IMR-90 (cell line): Measurements from ENCODE around the gene FOXL3. TPM values are rescaled to one million over a fixed set of nuclear protein-coding genes. Genes with fewer than 3 reads are reported as not detected.

ENCODE experiments used
- ATAC-seq: fragments of 200-7000 bp; cut with Tn5 transposase; 2 replicates; pipeline ENCODE4 v1.9.1; 2020; ENCODE audit warnings: low read depth, mild to moderate bottlenecking, moderate library complexity
- BruUV-seq: library from RNA; stranded (reverse); fragments of 400-500 nt; replicated peaks from 2 replicates; lab custom pipeline; 2021; lab: Mats Ljungman, UMichigan
- CTCF ChIA-PET: fragments of 300-600 bp; formaldehyde crosslinking; extraction: SDS; loops from one replicate; lab custom pipeline; 2021; ENCODE audit warnings: antibody characterized with exemption; lab: Yijun Ruan, JAX
- POLR2A ChIA-PET: fragments of 300-600 bp; sonication (Branson Sonifier 250); formaldehyde crosslinking; loops from one replicate; lab custom pipeline; 2022; ENCODE audit warnings: antibody characterized with exemption; ENCODE audit not compliant: unreplicated experiment; lab: Charles Lee
- DNase-seq: peaks from one replicate; pipeline ENCODE4 v3.0.0; 2013
- H2AFZ ChIP-seq: replicated peaks from 2 replicates; pipeline ENCODE3; 2013; ENCODE audit warnings: low read length, mild to moderate bottlenecking; ENCODE audit not compliant: poor library complexity
- H2AK5ac ChIP-seq: 2 replicates; pipeline ENCODE4 v1.6.1; 2013; ENCODE audit warnings: low read depth, low read length, inconsistent platforms
- H2AK9ac ChIP-seq: replicated peaks from 2 replicates; pipeline ENCODE3; 2013; ENCODE audit warnings: mild to moderate bottlenecking, low read depth, low read length, moderate library complexity; ENCODE audit not compliant: poor library complexity
- H2BK120ac ChIP-seq: 2 replicates; pipeline ENCODE4 v1.6.1; 2013; ENCODE audit warnings: low read depth, low read length, inconsistent platforms
- H2BK15ac ChIP-seq: 3 replicates; pipeline ENCODE4 v1.6.1; 2013; ENCODE audit warnings: low read depth, low read length, inconsistent platforms
- H2BK20ac ChIP-seq: 2 replicates; pipeline ENCODE4 v1.6.1; 2013; ENCODE audit warnings: low read depth, mild to moderate bottlenecking, inconsistent platforms, low read length, moderate library complexity
- H2BK5ac ChIP-seq: 2 replicates; pipeline ENCODE4 v1.6.1; 2013; ENCODE audit warnings: mild to moderate bottlenecking, low read depth, low read length, inconsistent platforms; ENCODE audit not compliant: poor library complexity, severe bottlenecking
- H3K14ac ChIP-seq: replicated peaks from 2 replicates; pipeline ENCODE4 v1.6.1; 2013; ENCODE audit warnings: low read depth, low read length, inconsistent platforms
- H3K18ac ChIP-seq: 2 replicates; pipeline ENCODE4 v1.6.1; 2013; ENCODE audit warnings: low read depth, low read length, control low read depth
- H3K23ac ChIP-seq: 2 replicates; pipeline ENCODE4 v1.6.1; 2013; ENCODE audit warnings: low read depth, low read length, inconsistent platforms
- H3K27ac ChIP-seq: 2 replicates; pipeline ENCODE4 v1.5.1; 2013; ENCODE audit warnings: mild to moderate bottlenecking, control low read depth, low read length; ENCODE audit not compliant: insufficient read depth
- H3K27me3 ChIP-seq: 2 replicates; pipeline ENCODE4 v1.6.1; 2013; ENCODE audit warnings: low read length; ENCODE audit not compliant: control insufficient read depth, insufficient read depth
- H3K36me3 ChIP-seq: 2 replicates; pipeline ENCODE4 v1.6.1; 2013; ENCODE audit warnings: low read length, mixed read lengths; ENCODE audit not compliant: control insufficient read depth, insufficient read depth
- H3K4ac ChIP-seq: 2 replicates; pipeline ENCODE4 v1.6.1; 2013; ENCODE audit warnings: low read depth, low read length, inconsistent platforms
- H3K4me1 ChIP-seq: 2 replicates; pipeline ENCODE4 v1.6.1; 2013; ENCODE audit warnings: low read length, mixed read lengths; ENCODE audit not compliant: control insufficient read depth, insufficient read depth
- H3K4me2 ChIP-seq: 2 replicates; pipeline ENCODE4 v1.6.1; 2013; ENCODE audit warnings: low read depth, mild to moderate bottlenecking, control low read depth, low read length, moderate library complexity
- H3K4me3 ChIP-seq: 2 replicates; pipeline ENCODE4 v1.5.1; 2013; ENCODE audit warnings: low read depth, mild to moderate bottlenecking, control low read depth, low read length, moderate library complexity; ENCODE audit not compliant: insufficient read depth
- H3K56ac ChIP-seq: 2 replicates; pipeline ENCODE4 v1.6.1; 2013; ENCODE audit warnings: low read length, inconsistent platforms; ENCODE audit not compliant: insufficient read depth; ENCODE audit errors: extremely low read depth
- H3K79me1 ChIP-seq, 2 experiments: 2 replicates each; pipeline ENCODE4 v1.6.1; 2013; ENCODE audit warnings: low read length in 2 of 2, inconsistent platforms in 1 of 2, low read depth in 1 of 2
- H3K9ac ChIP-seq: 2 replicates; pipeline ENCODE4 v1.6.1; 2013; ENCODE audit warnings: low read depth, low read length, control low read depth
- H3K9me1 ChIP-seq: 2 replicates; pipeline ENCODE4 v1.6.1; 2013; ENCODE audit warnings: low read length, inconsistent platforms; ENCODE audit not compliant: insufficient read depth
- H3K9me3 ChIP-seq: 2 replicates; pipeline ENCODE4 v1.6.1; 2013; ENCODE audit warnings: low read length; ENCODE audit not compliant: control insufficient read depth, insufficient read depth
- H4K20me1 ChIP-seq: 2 replicates; pipeline ENCODE4 v1.6.1; 2013; ENCODE audit warnings: low read length, inconsistent platforms; ENCODE audit not compliant: insufficient read depth
- H4K5ac ChIP-seq: 2 replicates; pipeline ENCODE4 v1.6.1; 2013; ENCODE audit warnings: mild to moderate bottlenecking, low read depth, low read length, control low read depth
- H4K8ac ChIP-seq, 2 experiments: 2 replicates each; pipeline ENCODE4 v1.6.1; 2013; ENCODE audit warnings: low read depth in 2 of 2, low read length in 2 of 2, control low read depth in 1 of 2, inconsistent platforms in 1 of 2
- H4K91ac ChIP-seq: 2 replicates; pipeline ENCODE4 v1.6.1; 2013; ENCODE audit warnings: low read depth, low read length, inconsistent platforms; ENCODE audit not compliant: insufficient read depth
- BHLHE40 ChIP-seq: fragments of 150-350 bp; IDR thresholded peaks from 2 replicates; pipeline ENCODE4 v1.6.1; 2016; ENCODE audit warnings: mild to moderate bottlenecking, low read depth, low read length
- CHD1 ChIP-seq: IDR thresholded peaks from 2 replicates; pipeline ENCODE4 v1.6.1; 2012; ENCODE audit warnings: low read depth, low read length, improper control_type of control experiment
- CTCF ChIP-seq: conservative IDR thresholded peaks from 2 replicates; pipeline ENCODE4 v1.5.1; 2012; ENCODE audit warnings: mild to moderate bottlenecking, low read depth, low read length, improper control_type of control experiment
- FOS ChIP-seq: fragments of 150-350 bp; IDR thresholded peaks from 2 replicates; pipeline ENCODE4 v1.6.1; 2016; ENCODE audit warnings: low read depth, low read length
- MAFK ChIP-seq: IDR thresholded peaks from 2 replicates; pipeline ENCODE4 v1.6.1; 2012; ENCODE audit warnings: low read depth, low read length, improper control_type of control experiment
- MAZ ChIP-seq: IDR thresholded peaks from 2 replicates; pipeline ENCODE4 v1.6.1; 2012; ENCODE audit warnings: low read depth, mild to moderate bottlenecking, low read length, improper control_type of control experiment, moderate library complexity, borderline replicate concordance
- MXI1 ChIP-seq: IDR thresholded peaks from 2 replicates; pipeline ENCODE4 v1.6.1; 2012; ENCODE audit warnings: low read depth, mild to moderate bottlenecking, low read length, moderate library complexity, borderline replicate concordance
- NFE2L2 ChIP-seq: fragments of 150-350 bp; IDR thresholded peaks from 2 replicates; pipeline ENCODE4 v1.6.1; 2016; ENCODE audit warnings: low read depth, mild to moderate bottlenecking, low read length
- POLR2A ChIP-seq: IDR thresholded peaks from 2 replicates; pipeline ENCODE4 v1.6.1; 2012; ENCODE audit warnings: mild to moderate bottlenecking, low read depth, low read length
- RAD21 ChIP-seq: IDR thresholded peaks from 2 replicates; pipeline ENCODE4 v1.6.1; 2012; ENCODE audit warnings: low read length, improper control_type of control experiment
- RCOR1 ChIP-seq: IDR thresholded peaks from 2 replicates; pipeline ENCODE4 v1.6.1; 2012; ENCODE audit warnings: mild to moderate bottlenecking, low read length, improper control_type of control experiment; ENCODE audit not compliant: insufficient replicate concordance
- RFX5 ChIP-seq: IDR thresholded peaks from 2 replicates; pipeline ENCODE4 v1.8.0; 2012; ENCODE audit warnings: low read depth, mild to moderate bottlenecking, low read length, moderate library complexity
- WGBS, 2 experiments: methylation state at CpG; one replicate each; pipeline versions ENCODE4 v1.1.5 to v1.1.7; 2013; ENCODE audit warnings: missing lambda C conversion rate in 2 of 2; ENCODE audit not compliant: insufficient read length in 1 of 2; ENCODE audit errors: extremely low coverage in 2 of 2; 5-methylcytosine and 5-hydroxymethylcytosine counted together
- dilution Hi-C: fragments of 300-500 bp; cut with HindIII; formaldehyde crosslinking; loops from one replicate; pipeline ENCODE4 v1.14.3; 2018; ENCODE audit warnings: low sequenced_read_pairs; ENCODE audit not compliant: unreplicated experiment
- in situ Hi-C: fragments of 300-500 bp; cut with MboI; formaldehyde crosslinking; loops from 3 replicates; pipeline ENCODE4 v1.14.3; 2019; ENCODE audit warnings: low sequenced_read_pairs, inconsistent platforms, mixed read lengths
- intact Hi-C: fragments of 100-400 bp; cut with micrococcal nuclease; formaldehyde crosslinking; loops from 2 replicates; pipeline ENCODE4 v1.10.0; 2022
- polyA plus RNA-seq, 3 experiments: library from polyadenylated mRNA; depleted of rRNA; stranded (reverse); fragments of >200 nt; gene quantifications; 2 replicates each; pipeline ENCODE4 v1.2.3, GENCODE V29; 2012; ENCODE audit warnings: low replicate concordance in 1 of 3
- total RNA-seq: library from RNA; depleted of rRNA; stranded (reverse); fragments of >200 nt; gene quantifications from 2 replicates; pipeline ENCODE4 v1.2.3, GENCODE V29; 2012
- TF ChIP-seq, protein P1 (sequence below): fragments of 150-350 bp; IDR thresholded peaks from 2 replicates; pipeline ENCODE4 v1.6.1; 2016; ENCODE audit warnings: low read depth, mild to moderate bottlenecking, low read length, moderate library complexity, borderline replicate concordance

FOXL3 gene
- total and polyA plus RNA-seq, 2 of the 4 experiments (the other 2 are of a cell fraction), result not detected

DNA sequence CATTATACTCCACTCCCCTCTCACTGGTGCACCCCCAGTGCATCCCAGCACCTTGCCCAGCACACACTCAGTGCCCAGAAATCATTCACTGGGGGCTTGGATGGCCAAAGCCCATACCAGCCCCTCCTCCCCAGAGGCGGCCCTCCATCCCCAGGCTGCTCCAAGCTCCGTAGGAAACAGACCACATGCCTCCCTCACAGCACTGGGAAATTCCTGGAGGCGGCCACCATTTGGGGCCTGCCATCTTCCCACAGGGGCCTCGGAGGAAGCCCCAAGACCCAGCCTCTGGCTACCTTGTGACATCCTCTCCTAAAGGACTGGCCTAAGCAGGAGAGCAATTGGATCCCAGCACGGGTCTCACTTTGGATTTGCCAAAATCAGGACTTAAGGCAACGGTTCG lies 49.7 kb downstream of the FOXL3 start:
- Histone ChIP-seq H3K9ac (no peak overlapping the region), H3K4ac (no peak overlapping the region), H3K36me3 (no peaks in the 10 kb centered on the region), H3K56ac (no peak overlapping the region), H2BK120ac (no peak overlapping the region), H3K4me3 (no peak overlapping the region), H4K20me1 (no peaks in the 10 kb centered on the region; the same call in 1 of the 2 replicates), H3K18ac (no peak overlapping the region), H3K4me2 (no peak overlapping the region), H4K8ac (no peak overlapping the region), H3K9me1 (no peaks in the 10 kb centered on the region), H2BK15ac (no peak overlapping the region), H4K5ac (no peak overlapping the region), H3K14ac (no peak overlapping the region), H3K23ac (no peak overlapping the region), H3K9me3 (no peaks in the 10 kb centered on the region), H2AK5ac (no peak overlapping the region), H4K91ac (no peak overlapping the region), H3K79me1 (no peaks in the 10 kb centered on the region), H3K4me1 (no peaks in the 10 kb centered on the region), H2AFZ (no peak overlapping the region), H2BK5ac (no peak overlapping the region), H3K27ac (no peak overlapping the region), H3K27me3 (peaks cover 33% of the 10 kb centered on the region), H2AK9ac (no peak overlapping the region), H2BK20ac (no peak overlapping the region)
- CTCF ChIA-PET, result interaction anchor here (0.5 kb wide), 1 partner anchor 291 kb away, joined by 3 read pairs; no protein-coding TSS in a partner anchor
- no TSS peak for BruUV-seq
- ATAC-seq (no peak), DNase-seq (no peak)
- 42% methylated on average over 2 of the region's 7 CpGs; no CpG with 5 or more reads in 1 of the 2 experiments for WGBS, 2 experiments
- TF ChIP-seq, protein P1, sequence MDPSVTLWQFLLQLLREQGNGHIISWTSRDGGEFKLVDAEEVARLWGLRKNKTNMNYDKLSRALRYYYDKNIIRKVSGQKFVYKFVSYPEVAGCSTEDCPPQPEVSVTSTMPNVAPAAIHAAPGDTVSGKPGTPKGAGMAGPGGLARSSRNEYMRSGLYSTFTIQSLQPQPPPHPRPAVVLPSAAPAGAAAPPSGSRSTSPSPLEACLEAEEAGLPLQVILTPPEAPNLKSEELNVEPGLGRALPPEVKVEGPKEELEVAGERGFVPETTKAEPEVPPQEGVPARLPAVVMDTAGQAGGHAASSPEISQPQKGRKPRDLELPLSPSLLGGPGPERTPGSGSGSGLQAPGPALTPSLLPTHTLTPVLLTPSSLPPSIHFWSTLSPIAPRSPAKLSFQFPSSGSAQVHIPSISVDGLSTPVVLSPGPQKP, result no peak
- no peak for TF ChIP-seq NFE2L2
- TF ChIP-seq CTCF, result no peak
- no peak for TF ChIP-seq RCOR1
- TF ChIP-seq POLR2A, result no peak
- TF ChIP-seq CHD1, result no peak
- TF ChIP-seq RAD21, result no peak
- no peak for TF ChIP-seq MAFK
- no peak for TF ChIP-seq MXI1
- TF ChIP-seq RFX5, result no peak
- no peak for TF ChIP-seq FOS
- no peak for TF ChIP-seq BHLHE40
- no peak for TF ChIP-seq MAZ
- in situ Hi-C loops, result no loop called here
- POLR2A ChIA-PET, result no interaction called here
- dilution Hi-C loops, result no loop called here
- intact Hi-C loops, result no loop called here
